Measurements from ENCODE around the gene BCL11B. TPM values are rescaled to one million over a fixed set of nuclear protein-coding genes. Genes with fewer than 3 reads are reported as not detected.

BCL11B gene
- total RNA-seq, result 0.20 and 0.37 TPM in 2 replicates

DNA sequence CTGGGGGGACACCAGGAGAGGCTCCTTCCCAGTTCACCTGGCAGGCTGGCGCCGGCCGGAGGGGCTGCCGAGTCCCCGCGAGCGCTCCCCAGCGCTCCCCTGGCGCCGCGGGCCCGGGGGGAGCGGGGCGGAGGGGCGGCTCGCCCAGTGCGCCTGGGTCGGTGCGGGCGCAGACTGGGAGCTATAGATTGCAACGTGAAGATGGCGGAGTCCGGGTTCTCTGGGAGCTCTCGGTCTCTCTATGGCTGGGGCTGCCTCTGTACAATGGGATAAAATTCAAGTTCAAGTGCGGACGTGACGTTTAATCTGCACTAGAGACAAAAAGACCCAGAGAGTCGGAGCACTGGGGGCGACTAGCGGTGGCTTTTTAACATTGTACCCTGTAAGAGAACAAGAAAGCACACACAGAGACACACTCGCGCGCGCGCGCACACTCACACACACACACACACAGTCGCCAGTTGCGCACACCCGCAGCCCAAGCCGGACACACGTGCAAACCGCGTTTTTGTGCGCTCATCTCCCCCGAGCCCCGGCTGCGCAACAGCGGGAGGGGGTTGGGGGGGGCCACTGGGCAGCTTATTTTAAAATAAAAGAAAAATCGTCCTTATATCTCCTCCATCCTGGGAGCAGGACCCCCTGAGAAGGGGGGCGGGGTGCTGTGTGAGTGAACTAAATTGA, at the start of gene BCL11B:
Gene BCL11B, minus strand, starts transcription at position 247 of the 681 bp plus-strand sequence. CDS start 979 bp downstream, outside the sequence.

Other genes starting within 250 kb of the BCL11B start
- gene SETD3, start 208.7 kb upstream of the BCL11B start, total RNA-seq, result 34.5 and 46.3 TPM in 2 replicates
- gene CCNK, start 209.2 kb upstream of the BCL11B start, total RNA-seq, result 24.6 and 26.5 TPM in 2 replicates

Measured in subcutaneous preadipocyte (primary cell).